IPS-18a (cell line): ENCODE results near the gene CSAD.

Source experiments
- H3K27ac ChIP-seq: one replicate; pipeline ENCODE4 v1.5.1; 2013; ENCODE audit warnings: low read length
- H3K27me3 ChIP-seq: one replicate; pipeline ENCODE4 v1.6.1; 2013; ENCODE audit warnings: mild to moderate bottlenecking, low read length; ENCODE audit not compliant: control insufficient read depth, insufficient read depth
- H3K36me3 ChIP-seq: one replicate; pipeline ENCODE4 v1.6.1; 2013; ENCODE audit warnings: low read depth, low read length; ENCODE audit not compliant: control insufficient read depth
- H3K4me1 ChIP-seq: one replicate; pipeline ENCODE4 v1.6.1; 2013; ENCODE audit warnings: low read depth, low read length; ENCODE audit not compliant: control insufficient read depth
- H3K4me3 ChIP-seq: one replicate; pipeline ENCODE4 v1.5.1; 2013; ENCODE audit warnings: low read length
- H3K9ac ChIP-seq: one replicate; pipeline ENCODE4 v1.6.1; 2013; ENCODE audit warnings: mild to moderate bottlenecking, low read length, moderate library complexity
- H3K9me3 ChIP-seq: one replicate; pipeline ENCODE4 v1.6.1; 2013; ENCODE audit warnings: low read depth, low read length; ENCODE audit not compliant: control insufficient read depth

The CSAD gene

DNA sequence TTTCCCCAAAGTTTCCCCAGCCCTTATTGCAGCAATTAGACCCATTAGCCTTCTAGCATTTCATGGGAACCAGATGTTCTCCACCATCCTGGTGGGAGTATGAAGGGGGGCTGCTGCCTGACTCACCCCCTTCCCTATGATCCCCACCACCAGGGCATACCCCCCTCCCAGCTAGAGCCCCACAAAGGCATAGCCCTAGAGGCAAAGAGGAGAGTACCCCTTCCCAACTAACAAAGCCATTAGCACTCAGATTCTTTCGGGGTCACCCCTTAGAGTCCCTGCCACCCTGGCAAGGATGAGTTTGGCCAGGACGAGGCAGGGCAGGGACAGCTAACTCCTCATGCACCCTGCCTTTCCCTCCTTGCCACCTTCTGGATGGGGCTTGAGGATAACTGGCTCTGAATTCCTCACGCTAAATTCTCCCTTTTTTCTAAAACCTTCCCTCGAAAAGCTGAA, 42.1 kb upstream of the CSAD start:
- Histone ChIP-seq H3K9me3 (no peaks in the 10 kb centered on the region), H3K27ac (no peak overlapping the region), H3K4me3 (peak overlapping the region; percentile 43), H3K27me3 (peaks cover 18% of the 10 kb centered on the region), H3K36me3 (no peaks in the 10 kb centered on the region), H3K4me1 (peaks cover 42% of the 10 kb centered on the region), H3K9ac (no peak overlapping the region)

DNA sequence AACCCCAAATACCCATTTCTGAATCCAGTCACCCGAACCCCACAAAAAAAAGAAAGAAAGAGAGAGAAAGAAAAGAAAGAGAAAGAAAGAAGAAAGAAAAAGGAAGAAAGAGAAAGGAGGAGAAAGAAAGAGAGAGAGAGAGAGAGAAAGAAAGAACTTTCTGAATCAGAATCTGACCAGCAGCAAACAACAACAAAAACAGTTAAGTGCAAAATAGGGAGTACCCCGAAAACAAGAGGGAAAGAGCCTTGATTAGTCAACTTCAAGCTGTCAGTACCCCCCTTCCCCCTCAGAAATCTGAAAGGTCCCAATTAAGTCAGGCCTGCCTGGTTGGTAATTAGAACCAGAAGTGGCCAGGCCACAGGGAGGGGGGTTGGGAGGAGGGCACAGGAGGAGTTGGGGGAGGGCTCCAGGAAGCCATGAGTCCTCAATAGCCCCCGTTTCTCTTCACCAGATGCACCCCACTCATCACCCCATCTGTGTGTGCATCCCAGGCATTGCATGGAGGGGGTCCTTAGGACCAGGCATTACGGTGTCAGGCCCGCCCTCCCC, 41.5 kb upstream of the CSAD start:
- Histone ChIP-seq H3K27me3 (peaks cover 18% of the 10 kb centered on the region), H3K9me3 (no peaks in the 10 kb centered on the region), H3K27ac (no peak overlapping the region), H3K36me3 (no peaks in the 10 kb centered on the region), H3K4me3 (peak overlapping the region; percentile 43), H3K9ac (no peak overlapping the region), H3K4me1 (peaks cover 47% of the 10 kb centered on the region)

DNA sequence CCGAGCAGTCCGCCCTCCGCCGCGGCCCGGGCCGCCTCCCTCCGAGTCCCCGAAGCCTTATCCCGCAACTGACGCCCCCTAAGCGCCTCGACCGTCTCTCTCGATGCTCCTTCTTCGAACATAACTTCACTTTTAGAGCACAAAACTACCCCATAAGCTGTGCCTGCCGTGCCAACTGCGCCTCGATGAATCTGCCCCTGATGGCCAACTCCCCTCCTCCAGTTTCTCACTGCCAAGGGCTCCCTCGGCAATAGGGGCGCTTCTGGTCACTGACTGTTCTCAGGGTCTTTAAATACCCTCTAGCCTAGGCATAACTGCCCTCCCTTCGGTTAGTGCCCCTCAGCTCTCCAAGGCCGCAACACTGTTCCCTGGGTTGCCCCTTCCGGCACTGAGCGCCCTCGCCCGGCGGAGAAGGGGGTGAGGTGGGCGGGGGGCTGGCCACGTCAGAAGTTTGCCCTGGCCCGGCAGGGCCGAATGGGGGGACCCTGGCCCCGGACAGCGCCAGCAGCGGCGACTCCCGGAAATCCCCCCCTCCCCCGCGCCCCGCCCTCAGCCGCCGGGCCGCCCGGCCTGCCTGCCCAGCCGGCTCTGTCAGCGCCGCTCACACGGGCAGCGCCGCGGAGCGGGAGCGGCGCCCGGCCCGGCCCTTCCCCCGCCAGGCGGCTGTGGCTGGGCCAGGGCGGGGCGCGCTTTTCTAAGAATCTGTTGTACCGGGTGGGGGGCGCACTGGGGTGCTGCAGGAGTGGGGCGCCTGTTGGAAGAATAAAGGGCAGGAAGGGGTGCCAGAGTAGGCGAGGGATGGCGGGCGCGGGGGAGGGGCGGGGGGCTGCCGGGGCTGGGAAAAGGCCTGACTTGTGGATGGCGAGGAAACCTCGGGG, 40.7 kb upstream of the CSAD start:
- no peaks in the 10 kb centered on the region for H3K9me3 ChIP-seq
- H3K9ac ChIP-seq = peak overlapping the region; percentile 41
- H3K4me1 ChIP-seq = peaks cover 55% of the 10 kb centered on the region
- H3K27me3 ChIP-seq = peaks cover 18% of the 10 kb centered on the region
- no peak overlapping the region for H3K27ac ChIP-seq
- H3K36me3 ChIP-seq = no peaks in the 10 kb centered on the region
- H3K4me3 ChIP-seq = peak overlapping the region; percentile 73

DNA sequence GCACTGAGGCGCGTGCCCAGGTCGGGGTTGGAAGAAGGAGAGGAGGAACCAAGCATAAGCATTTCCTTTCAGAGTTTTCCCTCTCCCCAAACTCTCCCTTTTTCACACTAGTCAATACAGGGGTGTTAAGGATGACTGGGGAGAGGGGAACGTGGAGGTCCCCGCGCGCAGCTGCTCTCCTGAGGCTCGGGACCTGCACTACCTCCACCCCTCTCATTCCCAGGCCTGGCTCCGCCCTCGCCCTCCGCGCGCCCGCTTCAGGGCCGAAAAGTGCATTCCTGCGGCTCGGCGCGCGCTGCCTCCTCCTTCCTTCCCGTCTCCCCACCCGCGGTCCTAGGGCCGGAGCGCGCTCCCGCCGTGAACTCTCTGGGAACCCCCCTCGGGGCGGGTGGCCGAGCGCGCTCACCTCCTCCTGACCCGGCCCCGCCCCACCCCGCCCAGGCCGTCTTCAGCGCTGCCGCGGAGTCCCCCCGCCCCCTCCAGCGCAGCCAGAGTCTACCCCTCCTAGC, 40.0 kb upstream of the CSAD start:
- H3K27me3 ChIP-seq = peaks cover 18% of the 10 kb centered on the region
- no peak overlapping the region for H3K9ac ChIP-seq
- no peak overlapping the region for H3K27ac ChIP-seq
- no peaks in the 10 kb centered on the region for H3K9me3 ChIP-seq
- peak overlapping the region; percentile 73 for H3K4me3 ChIP-seq
- peaks cover 60% of the 10 kb centered on the region for H3K4me1 ChIP-seq
- H3K36me3 ChIP-seq = no peaks in the 10 kb centered on the region

DNA sequence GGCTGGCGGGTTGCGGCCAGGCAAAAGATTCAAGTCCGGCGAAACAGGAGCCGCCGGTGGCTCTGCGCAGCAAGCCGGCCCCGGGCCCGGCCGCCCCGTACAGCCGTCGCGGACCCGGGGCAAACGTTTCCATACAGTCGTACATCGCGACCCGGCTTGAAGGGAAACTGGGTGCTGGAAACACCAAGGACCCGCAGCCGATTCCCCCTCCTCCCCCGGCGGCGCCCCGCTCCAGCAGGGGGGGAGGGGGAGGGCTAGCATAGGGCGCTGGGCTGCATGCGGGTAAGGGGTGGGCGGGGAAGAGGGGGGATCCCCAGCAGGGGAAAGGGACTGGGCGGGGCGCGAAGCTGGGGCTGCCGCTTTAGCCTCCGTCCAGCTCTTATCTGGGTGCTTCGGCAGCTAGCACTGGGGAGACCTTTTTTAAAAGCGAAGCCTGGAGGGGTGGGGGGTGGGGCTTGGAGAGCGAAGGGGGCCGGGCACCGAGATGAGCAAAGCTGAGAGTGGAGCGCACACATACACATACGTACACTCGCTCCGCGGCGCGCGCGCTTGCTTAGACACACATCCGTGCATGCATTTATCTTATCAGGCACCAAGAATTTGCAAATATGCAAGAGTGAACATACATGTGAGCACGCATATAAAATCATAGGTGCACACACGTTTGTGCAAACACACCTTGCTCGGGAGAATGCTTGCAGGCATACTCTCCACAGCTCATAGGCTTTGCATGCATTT, 39.4 kb upstream of the CSAD start:
- H3K9me3 ChIP-seq = no peaks in the 10 kb centered on the region
- peak overlapping the region; percentile 32 for H3K9ac ChIP-seq
- peaks cover 18% of the 10 kb centered on the region for H3K27me3 ChIP-seq
- no peaks in the 10 kb centered on the region for H3K36me3 ChIP-seq
- H3K4me1 ChIP-seq = peaks cover 60% of the 10 kb centered on the region
- H3K27ac ChIP-seq = no peak overlapping the region
- peak overlapping the region; percentile 73 for H3K4me3 ChIP-seq

DNA sequence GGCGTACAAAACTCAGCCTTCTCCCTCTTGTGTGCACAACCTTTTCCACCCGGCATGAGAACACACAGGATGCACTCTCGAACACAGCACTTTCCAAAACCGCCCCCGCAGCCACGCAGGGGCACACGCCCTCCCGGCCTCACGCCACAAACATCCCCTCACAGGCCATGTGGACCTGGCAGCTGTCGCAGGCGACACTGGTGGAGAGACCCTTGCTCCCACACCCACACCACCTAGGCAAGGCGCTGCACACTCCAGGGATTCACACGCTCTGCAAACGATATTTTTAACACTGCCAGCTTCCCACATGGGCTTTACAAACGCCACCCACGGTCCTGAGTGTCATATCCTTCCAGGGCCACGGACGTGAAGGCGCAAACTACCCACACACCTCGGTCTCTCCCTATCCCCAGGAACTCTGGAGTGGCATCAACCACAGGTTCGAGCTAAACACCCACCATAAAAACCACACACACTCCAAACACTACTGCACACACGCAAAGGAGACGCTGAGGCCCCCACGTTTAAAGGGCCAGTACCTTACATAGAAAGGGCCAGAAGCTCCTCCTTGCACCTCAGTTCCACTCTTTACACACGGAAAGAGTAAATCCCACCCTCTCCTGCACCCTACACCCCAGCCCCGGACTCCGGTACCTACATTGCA, 38.7 kb upstream of the CSAD start:
- Histone ChIP-seq H3K9me3 (no peaks in the 10 kb centered on the region), H3K4me1 (peaks cover 58% of the 10 kb centered on the region), H3K9ac (peak overlapping the region; percentile 32), H3K27me3 (peaks cover 18% of the 10 kb centered on the region), H3K36me3 (no peaks in the 10 kb centered on the region), H3K4me3 (peak overlapping the region; percentile 73), H3K27ac (no peak overlapping the region)

DNA sequence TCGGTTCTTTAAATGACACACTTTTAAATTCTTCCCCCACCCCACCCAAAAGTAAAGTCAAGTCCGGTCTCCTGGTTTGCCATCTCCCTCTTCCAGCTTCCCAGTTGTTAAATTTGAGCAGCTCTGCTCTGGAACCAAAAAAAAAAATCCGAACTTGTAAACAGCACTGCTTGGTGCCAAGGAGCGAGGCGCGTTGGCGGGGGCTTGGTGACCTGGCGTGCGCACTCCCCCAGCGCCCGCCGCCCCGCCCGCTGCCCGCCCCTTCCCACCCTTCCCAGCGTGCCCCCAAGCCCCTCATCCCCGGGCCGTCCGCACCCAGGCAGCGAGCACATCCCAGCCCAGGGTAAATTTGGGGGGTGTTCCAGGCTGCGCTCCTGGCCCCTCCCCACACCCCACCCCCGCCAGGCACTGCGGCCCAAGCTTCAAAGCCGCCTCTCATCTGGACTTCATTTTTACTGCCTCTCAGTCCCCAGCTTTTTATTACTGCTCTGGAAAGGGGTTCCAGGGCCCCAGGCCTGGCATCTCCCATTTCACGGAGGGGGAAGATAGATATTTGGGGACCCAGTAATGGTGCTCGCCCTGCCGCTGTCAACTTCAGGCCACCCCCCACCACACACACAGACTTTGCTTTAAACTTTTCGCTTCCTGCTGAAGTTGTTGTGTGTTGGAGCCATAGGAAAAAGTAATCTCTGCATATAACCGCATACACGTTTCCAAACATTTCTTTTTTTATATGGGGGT, 38.0 kb upstream of the CSAD start:
- Histone ChIP-seq H3K9ac (peak overlapping the region; percentile 32), H3K27ac (no peak overlapping the region), H3K9me3 (no peaks in the 10 kb centered on the region), H3K36me3 (no peaks in the 10 kb centered on the region), H3K27me3 (peaks cover 14% of the 10 kb centered on the region), H3K4me1 (peaks cover 53% of the 10 kb centered on the region), H3K4me3 (peak overlapping the region; percentile 73)

DNA sequence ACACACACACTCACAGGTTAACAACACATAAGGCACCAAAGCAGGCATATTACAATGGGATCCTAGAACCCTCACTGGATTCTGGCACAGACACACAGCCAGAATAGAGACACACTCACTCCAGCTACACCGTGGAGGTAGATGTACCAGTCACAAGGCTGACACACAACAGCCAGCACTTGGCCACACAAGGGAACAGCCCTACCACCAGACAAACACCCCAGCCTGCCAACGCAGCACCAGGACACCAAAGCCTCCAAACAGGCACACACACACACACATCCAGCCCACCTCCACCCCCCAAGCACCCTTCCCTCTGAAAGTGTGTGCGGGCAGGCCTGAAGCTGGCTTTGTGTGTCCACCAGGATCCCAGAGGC, 37.2 kb upstream of the CSAD start:
- Histone ChIP-seq H3K9me3 (no peaks in the 10 kb centered on the region), H3K27ac (no peak overlapping the region), H3K4me3 (peak overlapping the region; percentile 73), H3K4me1 (peaks cover 52% of the 10 kb centered on the region), H3K27me3 (peaks cover 14% of the 10 kb centered on the region), H3K9ac (no peak overlapping the region), H3K36me3 (peaks cover 2% of the 10 kb centered on the region)

DNA sequence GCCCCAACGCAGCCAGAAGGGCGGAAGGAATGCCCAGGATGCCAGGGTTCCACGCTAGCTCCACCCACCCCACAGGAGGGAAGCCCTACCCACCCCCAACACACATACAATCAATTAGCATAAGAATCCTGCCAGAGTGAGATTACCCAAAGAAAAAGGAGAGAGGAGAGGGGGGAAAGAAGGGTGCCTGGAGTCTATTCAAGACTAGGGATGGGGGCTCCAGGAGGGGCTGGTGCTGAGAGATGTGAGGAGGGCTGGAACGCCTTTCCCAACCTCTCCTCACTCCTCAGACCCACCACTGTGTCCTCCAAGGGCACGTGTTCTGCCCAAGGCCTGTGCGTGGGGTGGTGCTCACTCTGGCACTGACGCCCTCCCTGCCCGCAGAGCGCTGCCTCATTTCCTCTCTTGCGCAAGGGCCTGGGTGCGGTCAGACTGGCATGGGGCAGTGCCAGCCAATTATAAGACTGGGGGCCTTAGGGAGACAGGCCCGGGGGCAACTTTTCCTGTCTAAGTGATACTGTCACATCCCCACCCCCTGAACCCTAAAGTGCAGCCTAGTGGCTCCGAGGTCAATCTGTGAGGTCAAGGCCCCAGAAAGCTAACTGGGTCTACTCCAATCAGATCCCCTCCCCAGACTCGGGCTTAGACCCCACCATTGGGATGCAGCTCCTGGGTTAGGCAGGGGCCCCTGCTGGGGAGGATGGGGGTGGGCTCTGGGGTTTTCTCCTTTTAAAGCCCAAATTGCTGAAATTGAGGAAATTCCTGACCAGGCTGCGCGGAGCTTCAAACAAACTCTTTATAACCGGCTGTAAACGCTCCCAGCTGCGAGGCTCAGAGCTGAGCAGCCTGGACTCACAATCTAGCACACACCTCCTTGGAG, 36.6 kb upstream of the CSAD start:
- H3K27ac ChIP-seq = peak overlapping the region; percentile 70
- H3K9ac ChIP-seq = peak overlapping the region; percentile 29
- peak overlapping the region; percentile 73 for H3K4me3 ChIP-seq

DNA sequence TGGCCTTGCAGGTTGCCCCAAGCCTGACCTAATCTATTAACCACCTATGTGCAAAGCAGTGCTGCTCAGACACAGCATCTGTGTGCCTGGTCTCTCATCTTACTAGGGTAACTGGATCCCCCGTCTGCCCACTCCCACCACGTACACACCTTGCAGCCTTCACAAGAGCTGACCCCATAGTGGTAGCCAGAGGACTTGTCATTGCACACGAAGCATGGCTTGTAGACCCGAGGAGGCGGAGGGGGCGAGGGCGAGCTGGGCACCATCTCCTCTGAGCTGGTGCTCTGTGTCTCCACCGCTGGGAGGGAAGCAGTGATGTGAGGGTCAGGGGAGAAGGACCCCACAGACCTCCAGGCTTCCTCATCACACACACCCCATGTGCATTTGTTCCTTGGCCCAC, 34.8 kb upstream of the CSAD start:
- H3K27ac ChIP-seq = no peak overlapping the region
- peaks cover 18% of the 10 kb centered on the region for H3K36me3 ChIP-seq
- no peak overlapping the region for H3K4me3 ChIP-seq
- H3K9me3 ChIP-seq = no peaks in the 10 kb centered on the region
- H3K4me1 ChIP-seq = peaks cover 42% of the 10 kb centered on the region
- no peak overlapping the region for H3K9ac ChIP-seq
- H3K27me3 ChIP-seq = peaks cover 14% of the 10 kb centered on the region

More for the DNA sequence above, 36.6 kb upstream of the CSAD start:
- Histone ChIP-seq H3K27me3 (peaks cover 14% of the 10 kb centered on the region), H3K36me3 (peaks cover 8% of the 10 kb centered on the region), H3K9me3 (no peaks in the 10 kb centered on the region), H3K4me1 (peaks cover 46% of the 10 kb centered on the region)
